ENCODE results near the gene SUCO.

- TF ChIP-seq POLR2A (IDR thresholded peaks at IDR 0.05), result no peak
- no peak for TF ChIP-seq CTCF (IDR thresholded peaks at IDR 0.05)
- no peak for TF ChIP-seq POLR2AphosphoS5 (IDR thresholded peaks at IDR 0.05; ENCODE audit: insufficient read depth in 1 of 2, low read depth in 1 of 2)
Observed at GRCh38 chr1:172656576-172656975, 123.6 kb downstream of the SUCO start.

Data from vagina (tissue), 2 donors.